ENCODE results near the gene TNRC18. TPM values are rescaled to one million over a fixed set of nuclear protein-coding genes. Genes with fewer than 3 reads are reported as not detected.

The TNRC18 gene
- total and polyA plus RNA-seq, 2 of the 8 experiments (the other 6 are each of a cell fraction or from before 2014, with no cell fraction given): 1.7 to 8.6 TPM

- TF ChIP-seq CHD7 (IDR thresholded peaks at IDR 0.05; ENCODE audit: insufficient replicate concordance, low read length) (no peak), CBX5 (IDR thresholded peaks at IDR 0.05; ENCODE audit: low read depth, low read length) (no peak), JUND (IDR thresholded peaks at IDR 0.05; ENCODE audit: low read length) (no peak), SP4 (IDR thresholded peaks at IDR 0.05; ENCODE audit: low read length) (no peak), CTBP2 (IDR thresholded peaks at IDR 0.05; ENCODE audit: borderline replicate concordance, insufficient read depth, insufficient read length, low read length) (no peak), E2F6 (IDR thresholded peaks at IDR 0.05) (no peak), POU5F1 (IDR thresholded peaks at IDR 0.05; ENCODE audit: low read depth, low read length) (no peak), SAP30 (IDR thresholded peaks at IDR 0.05; ENCODE audit: insufficient read depth, insufficient replicate concordance, low read length) (no peak), RAD21 (IDR thresholded peaks at IDR 0.05 in 1 of 2, conservative IDR thresholded peaks at IDR 0.05 in 1 of 2; ENCODE audit: low read depth in 2 of 2, low read length in 2 of 2) (no peak)
These were observed 112.7 kb downstream of the TNRC18 start (continued) for GRCh38 chr7:5310822-5311405.
